GM12891 (cell line): Measurements from ENCODE around the gene NLRX1.

Experiments used
- POLR2A ChIP-seq: IDR thresholded peaks from 2 replicates; pipeline ENCODE4 v1.6.1; 2011; ENCODE audit warnings: low read depth, low read length, control low read depth
- POLR2AphosphoS5 ChIP-seq: IDR thresholded peaks from 2 replicates; pipeline ENCODE4 v1.6.1; 2011; ENCODE audit warnings: low read depth, low read length, control low read depth
- SPI1 ChIP-seq: IDR thresholded peaks from 2 replicates; pipeline ENCODE4 v1.6.1; 2011; ENCODE audit warnings: low read depth, low read length, control low read depth

GRCh38 chr11:119229741-119230140, 61.2 kb downstream of the NLRX1 start:
- TF ChIP-seq POLR2A: no peak
- no peak for TF ChIP-seq POLR2AphosphoS5
- TF ChIP-seq SPI1: no peak
